Tracheal epithelial cell (primary cell): ENCODE measurements around the gene BBX. TPM values are rescaled to one million over a fixed set of nuclear protein-coding genes. Genes with fewer than 3 reads are reported as not detected.

ENCODE experiments used
- total RNA-seq: library from RNA; depleted of rRNA; stranded (reverse); fragments of >200 nt; gene quantifications from 2 replicates; pipeline ENCODE4 v1.2.1, GENCODE V29; 2014

The BBX gene
- 50.4 and 67.1 TPM in 2 replicates for total RNA-seq

GRCh38 chr3:107522510-107523288 lies at the start of gene BBX:
BBX (plus strand) TSS chr3:107522962; CDS start chr3:107710461, 187,499 bp downstream.

Other genes starting within 250 kb of the BBX start
- not detected in 2 replicates for gene CCDC54, start 145.5 kb upstream of the BBX start, total RNA-seq